ENCODE results near the gene PGLYRP1.

DNA sequence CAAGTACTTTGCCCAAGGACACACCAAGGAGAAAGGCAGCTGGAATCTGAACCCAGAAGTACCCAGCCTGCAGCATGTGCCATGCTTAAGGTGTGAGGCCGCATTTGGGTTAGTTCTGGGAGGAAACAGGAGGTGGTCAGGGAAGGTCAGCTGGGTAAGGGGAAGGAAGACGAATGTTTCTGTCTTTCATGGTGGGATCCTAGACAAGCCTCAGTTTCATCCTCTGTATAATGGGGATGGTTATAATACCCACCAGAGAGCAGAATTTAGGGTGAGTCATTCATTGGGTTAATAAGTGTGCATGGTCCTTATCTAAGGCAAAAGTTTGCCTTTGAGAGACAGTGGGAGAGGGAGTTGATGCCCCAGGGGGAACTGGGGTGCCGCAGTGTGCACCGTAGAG, 24.0 kb downstream of the PGLYRP1 start:
- TF ChIP-seq, protein P1, sequence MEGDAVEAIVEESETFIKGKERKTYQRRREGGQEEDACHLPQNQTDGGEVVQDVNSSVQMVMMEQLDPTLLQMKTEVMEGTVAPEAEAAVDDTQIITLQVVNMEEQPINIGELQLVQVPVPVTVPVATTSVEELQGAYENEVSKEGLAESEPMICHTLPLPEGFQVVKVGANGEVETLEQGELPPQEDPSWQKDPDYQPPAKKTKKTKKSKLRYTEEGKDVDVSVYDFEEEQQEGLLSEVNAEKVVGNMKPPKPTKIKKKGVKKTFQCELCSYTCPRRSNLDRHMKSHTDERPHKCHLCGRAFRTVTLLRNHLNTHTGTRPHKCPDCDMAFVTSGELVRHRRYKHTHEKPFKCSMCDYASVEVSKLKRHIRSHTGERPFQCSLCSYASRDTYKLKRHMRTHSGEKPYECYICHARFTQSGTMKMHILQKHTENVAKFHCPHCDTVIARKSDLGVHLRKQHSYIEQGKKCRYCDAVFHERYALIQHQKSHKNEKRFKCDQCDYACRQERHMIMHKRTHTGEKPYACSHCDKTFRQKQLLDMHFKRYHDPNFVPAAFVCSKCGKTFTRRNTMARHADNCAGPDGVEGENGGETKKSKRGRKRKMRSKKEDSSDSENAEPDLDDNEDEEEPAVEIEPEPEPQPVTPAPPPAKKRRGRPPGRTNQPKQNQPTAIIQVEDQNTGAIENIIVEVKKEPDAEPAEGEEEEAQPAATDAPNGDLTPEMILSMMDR (IDR thresholded peaks at IDR 0.05): no peak
- no peak for TF ChIP-seq POLR2A (IDR thresholded peaks at IDR 0.05)
- no peak for TF ChIP-seq POLR2AphosphoS5 (IDR thresholded peaks at IDR 0.05)
